ENCODE results near the gene ZFAND2A.
"Not testable (repeated sequence)": the region's sequence is repeated elsewhere in the genome, so short reads cannot be mapped to it uniquely, and the experiment has no call there.

Gene ZFAND2A

DNA sequence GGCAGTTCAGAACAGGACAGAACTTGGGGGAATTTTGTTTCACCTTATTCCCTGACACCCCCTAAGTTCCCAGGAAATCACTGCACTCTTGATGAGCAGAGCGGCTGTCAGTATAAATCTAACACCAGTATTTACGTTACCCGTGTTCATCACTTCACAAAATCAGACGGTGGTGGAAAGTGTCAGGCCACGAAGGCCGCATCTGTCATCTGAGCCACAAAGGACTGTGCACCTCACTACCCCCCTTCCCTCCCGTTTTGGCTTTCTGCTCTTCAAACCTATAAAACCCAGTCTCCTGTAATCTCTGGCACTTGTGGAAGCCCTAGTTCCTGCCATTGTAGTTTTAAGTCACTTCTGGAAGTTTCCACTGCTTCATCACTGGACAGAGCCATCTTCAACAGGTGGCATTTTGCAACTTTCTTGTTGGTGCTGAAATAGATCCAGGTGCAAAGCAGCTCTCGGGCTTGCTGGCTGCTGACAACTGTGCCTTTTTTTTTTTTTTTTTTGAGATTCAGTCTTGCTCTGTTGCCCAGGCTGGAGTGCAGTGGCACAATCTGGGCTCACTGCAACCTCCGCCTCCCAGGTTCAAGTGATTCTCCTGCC is 9.5 kb downstream of the ZFAND2A start:
- DNase-seq = no peak

DNA sequence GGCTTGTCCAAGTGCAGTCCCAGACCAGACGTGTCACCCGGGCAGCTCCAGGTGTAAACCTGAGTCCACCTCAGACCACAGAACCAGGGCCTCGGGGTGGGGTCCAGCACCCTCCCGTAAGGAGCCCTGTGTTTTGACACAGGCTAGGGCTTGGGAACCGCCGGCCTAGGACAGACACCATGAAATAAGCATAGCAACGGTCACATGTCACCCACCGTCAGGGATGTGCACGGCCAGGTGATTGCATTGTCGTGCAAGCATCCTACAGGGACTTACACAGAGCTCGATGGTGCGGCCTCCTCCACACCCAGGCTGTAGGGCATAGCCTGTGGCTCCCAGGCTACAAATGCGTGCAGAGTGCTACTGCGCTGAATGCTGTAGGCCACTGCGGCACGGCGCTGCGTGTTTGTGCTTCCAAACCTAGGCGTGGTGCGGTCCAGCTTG is 10.6 kb downstream of the ZFAND2A start:
- no peak for DNase-seq

DNA sequence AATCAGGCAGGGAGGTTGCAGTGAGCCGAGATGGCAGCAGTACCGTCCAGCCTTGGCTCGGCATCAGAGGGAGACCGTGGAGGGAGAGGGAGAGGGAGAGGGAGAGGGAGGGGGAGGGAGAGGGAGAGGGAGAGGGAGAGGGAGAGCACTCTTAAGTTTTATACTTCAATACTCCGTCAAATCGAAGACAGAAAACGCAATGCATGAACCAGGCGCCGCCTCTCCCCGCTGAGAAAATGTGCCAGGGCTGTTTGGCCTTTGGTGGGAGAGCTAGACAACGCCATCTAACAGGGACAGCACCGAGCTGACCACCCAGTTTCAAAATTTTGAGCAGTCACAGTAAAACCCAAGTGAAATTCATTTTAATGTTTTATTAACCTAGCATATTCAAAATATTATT is 12.1 kb downstream of the ZFAND2A start:
- DNase-seq = not testable (repeated sequence)

DNA sequence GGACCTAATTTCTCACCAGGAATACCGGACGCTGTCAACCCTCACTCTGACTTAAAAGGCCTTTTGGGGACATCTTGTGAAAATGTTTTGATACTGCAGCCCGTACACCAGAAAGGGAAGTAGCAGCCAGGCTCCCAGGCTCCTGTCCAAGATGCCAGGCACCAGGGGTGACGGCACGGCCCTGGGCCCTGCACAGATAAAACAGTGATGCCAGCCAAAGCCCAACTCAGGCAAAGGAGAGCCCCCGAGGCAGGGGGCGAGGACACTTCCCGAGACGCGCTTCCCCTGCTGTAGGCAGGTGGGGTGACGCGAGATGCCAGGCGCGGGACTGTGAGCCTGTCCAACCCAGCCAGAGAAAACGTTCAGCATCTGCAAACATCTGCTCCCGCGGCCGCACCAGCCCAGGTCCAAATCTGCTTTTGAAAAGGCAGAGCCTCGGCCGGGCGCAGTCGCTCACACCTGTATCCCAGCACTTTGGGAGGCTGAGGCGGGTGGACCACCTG is 15.7 kb downstream of the ZFAND2A start:
- peak; percentile 9 for DNase-seq

DNA sequence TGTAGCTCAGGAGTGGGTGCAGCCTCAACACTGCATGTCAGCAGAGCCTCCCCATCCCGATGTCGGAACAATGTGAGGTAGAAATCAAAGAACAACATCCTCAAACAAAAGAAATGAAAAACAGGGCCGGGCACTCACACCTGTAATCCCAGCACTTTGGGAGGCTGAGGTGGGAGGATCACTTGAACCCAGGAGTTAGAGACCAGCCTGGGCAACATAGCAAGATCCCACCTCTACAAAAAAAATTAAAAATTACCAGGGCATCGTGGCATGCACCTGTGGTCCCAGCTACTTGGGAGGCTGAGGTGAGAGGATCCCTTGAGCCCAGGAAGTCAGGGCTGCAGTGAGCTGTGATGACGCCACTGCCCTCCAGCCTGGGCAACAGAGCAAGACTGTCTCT is 17.0 kb downstream of the ZFAND2A start:
- not testable (repeated sequence) for DNase-seq

DNA sequence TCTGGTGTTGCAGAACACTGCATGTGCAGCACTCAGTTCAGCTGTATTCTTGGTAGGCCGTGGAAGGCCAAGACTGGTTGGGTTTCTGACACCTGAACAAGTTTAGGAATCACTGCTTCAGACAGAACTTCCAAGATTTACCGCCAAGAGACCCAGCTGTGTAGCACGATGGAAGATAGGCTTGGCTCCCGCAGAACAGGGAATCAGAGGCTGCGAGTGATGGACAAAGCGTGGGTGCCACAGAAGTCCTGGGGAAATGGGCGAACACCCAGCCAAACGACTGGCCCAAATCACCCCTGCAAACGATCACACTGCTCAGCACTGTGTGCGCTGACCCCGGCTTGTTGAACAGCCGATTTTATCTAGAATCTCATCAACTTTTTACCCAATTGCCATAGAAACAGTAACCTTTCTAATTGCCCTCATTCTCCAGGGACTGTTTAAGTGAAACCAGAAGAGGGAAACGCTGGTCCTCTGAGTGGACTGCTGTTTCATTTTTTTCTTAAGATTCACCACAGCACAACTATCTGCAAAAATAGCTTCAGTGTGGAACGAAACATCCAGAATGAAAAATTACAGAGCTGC is 17.9 kb downstream of the ZFAND2A start:
- peak; percentile 14 for DNase-seq

DNA sequence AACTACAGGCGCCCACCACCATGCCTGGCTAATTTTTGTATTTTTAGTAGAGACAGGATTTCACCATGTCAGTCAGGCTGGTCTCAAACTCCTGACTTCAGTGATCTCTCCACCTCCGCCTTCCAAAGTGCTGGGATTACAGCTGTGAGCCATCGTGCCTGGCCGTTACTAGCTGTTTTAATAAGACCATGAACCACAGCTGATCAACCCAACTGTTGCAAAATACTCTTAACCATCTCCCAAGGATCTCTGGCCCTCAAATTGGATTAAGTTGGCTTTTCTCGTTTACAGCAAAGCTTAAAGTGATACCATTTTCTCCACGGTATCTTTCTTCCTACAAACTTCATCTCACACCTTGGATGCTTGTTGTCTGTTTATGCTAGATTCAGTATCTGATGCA is 18.3 kb downstream of the ZFAND2A start:
- no peak for DNase-seq

DNA sequence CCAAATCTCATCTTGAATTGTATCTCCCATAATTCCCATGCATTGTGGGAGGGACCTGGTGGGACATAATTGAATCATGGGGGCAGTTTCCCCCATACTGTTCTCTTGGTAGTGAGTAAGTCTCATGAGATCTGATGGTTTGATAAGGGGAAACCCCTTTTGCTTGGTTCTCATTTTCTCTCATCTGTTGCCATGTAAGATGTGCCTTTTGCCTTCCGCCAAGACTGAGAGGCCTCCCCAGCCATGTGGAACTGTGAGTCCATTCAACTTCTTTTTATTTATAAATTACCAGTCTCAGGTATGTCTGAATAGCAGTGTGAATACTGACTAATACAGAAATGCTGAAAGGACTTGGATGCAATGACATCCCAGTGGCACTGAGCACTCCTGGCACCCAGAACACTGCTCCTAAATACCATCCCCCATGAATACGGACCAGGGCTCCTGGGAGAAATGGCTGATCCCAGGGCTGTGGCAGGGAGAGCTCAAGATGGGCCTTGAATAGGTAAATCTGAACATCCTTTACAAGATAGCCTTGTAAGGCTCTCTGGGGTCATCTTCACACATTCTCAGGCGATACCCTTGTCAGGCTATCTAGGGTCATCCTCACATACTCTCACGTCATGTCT is 19.4 kb downstream of the ZFAND2A start:
- DNase-seq = no peak

DNA sequence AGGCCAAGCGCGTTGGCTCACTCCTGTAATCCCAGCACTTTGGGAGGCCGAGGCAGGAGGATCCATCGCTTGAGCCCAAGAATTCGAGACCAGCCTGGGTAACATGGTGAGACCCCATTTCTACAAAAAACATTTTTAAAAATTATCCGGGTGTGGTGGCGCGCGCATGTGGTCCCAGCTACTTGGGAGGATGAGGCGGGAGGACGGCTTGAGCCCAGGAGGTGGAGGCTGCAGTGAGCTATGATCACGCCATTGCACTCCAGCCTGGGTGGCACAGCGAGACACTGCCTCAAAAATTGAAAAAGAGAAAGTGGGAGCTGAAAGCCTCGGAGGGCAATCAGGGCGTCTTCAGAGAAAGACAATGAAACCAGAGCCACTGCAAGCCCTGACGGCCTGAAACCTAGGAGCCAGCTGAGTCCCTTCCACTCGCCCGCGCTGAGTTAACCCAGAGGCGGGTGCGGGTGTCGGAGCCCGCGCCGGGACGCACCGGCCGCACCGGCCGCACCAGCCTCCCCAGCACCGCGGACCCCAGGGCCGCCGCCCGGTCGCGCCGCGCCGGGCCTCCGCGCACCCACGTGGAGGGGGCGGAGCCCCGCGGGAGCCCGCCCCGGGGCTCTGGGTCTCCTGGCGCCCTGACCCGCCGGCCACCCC is 22.4 kb downstream of the ZFAND2A start:
- DNase-seq = no peak

DNA sequence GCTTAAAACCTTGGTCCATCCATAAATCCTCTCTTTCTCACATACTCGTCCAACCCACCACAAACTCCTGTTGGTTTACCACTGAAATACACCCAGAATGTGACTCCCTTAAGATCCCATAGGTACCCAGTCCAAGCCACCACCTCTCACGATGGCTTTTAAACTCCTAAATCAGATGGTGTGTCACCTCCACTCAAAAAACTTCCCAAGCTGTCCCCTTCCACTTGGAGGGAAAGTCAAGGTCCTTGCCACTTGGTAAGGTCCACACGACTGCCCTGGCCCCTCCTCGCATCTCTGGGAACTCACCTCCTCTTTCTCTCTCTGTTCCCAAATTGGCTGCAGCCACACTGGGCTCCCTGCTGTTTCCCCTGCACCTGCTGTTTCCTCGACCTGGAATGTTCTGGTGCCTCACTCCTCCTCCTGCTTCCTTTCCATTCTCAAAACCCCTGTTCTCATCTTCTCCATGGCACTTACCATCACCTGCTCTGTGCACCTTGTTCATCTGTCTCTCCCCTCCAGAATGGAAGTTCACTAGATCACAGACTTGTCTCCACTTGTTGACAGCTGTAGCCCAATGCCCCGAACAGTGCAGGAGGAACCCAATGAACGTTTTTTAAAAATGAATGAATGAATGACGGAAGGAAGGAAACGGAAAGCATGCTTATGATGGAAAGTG is 23.0 kb downstream of the ZFAND2A start:
- DNase-seq = no peak

DNA sequence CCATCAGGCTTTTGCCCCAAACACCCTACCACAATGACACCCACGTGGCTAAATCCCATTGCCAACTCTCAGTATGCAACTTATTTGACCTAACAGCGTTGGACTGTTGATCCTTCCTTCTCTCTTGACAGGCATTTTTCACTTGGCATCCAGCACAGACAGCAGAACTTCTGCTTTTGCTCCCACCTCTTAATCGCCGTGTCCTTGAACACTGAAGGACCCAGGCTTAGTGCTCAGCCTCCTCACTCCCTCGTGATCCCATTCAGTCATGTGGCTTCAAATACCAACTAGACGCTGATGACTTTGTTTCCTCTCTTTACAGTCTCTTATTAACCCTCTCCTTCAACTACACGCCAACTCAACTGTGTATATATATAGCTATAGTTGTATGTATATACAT is 25.0 kb downstream of the ZFAND2A start:
- no peak for DNase-seq

DNA sequence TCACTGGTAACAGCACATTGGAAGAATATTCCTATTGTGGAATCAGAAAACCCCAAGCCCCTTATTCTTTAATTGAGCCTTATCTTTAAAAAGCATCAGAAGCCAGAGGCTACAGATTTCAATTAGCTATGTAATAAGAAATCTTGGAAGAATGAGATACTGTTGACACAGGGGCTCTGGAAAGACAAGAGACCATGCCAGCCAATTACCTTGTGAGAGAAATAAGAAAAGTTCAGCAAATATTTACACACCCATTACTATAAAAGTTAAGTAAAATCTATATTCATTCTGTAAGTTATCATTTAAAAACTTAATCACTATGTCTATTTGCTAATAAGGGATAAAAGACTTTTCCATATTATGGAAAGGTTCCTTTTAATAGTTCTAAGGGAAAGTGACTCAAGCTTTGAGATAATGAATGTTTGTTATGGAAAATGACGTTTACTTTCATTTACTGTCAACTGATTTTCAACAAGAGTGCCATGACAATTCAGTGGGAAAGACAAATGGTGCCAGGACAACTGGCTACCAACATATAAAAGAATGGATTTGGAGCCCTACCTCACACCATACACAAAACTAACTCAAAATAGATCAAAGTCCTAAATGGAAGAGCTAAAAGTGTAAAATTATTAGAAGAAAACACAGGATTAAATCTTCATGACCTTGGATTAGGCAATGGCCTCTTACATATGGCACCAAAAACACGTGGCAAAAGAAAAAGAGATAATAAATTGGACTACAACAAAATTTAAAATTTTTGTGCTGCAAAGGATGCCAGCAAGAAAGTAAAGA is 28.3 kb downstream of the ZFAND2A start:
- no peak for DNase-seq

DNA sequence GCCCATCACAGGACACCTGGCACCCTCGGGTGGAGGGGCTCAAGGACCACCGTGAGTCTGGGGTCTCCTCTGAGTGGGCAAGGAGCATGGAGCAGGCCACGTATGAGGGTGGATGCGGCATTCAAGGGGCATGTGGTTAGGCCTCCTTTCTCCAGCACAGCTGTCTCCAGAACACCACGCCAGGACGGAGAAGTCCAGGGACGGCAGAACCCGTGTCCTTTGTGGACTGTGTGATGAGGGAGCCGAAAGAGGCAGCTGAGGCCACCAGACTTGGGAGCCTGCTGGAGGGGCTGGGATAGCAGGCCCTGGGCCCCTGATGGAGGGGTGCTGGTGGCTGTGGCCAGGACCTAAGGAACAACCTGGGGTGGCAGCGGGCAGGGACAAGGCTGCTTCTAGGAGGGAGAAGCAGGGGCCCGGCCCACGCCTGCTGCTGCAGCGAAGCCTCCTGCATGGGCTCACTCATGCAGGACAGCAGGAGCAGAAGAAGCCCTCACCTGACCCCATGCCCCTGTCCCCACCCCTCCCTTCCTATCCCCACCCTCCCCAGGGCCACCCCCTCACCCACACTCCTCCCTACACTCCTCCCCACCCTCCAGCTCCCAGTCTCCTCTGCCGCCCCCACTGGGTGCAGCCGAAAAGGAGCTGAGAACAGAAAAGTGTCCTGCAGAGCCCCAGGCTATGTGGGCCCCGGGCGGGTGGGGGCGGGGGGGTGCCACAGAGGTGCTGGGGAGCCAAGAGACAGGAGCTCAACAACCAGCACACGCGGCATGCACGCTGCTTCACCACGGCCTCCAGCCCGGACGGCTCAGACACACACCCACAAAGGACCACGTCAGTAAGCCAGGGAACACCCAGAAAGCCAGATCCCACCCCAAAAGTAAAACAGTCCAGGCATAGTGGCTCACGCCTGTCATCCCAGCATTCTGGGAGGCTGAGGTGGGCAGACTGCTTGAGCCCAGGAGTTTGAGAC is 29.7 kb downstream of the ZFAND2A start:
- DNase-seq = no peak

DNA sequence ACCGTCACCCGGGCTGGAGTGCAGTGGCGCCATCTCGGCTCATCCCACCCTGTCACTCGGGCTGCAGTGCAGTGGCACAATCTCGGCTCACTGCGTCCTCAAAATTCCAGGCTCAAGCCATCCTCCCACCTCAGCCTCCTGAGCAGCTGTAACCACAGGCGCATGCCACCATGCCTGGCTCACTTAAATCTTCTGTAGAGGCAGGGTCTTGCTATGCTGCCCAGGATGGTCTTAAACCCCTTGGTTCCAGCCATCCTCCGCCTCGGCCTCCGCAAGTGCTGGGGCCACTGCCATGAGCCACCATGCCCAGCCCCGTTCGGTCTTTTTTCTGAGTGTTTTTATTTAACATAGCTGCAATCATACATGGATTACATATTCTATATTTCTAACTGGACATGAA is 30.6 kb downstream of the ZFAND2A start:
- no peak for DNase-seq

DNA sequence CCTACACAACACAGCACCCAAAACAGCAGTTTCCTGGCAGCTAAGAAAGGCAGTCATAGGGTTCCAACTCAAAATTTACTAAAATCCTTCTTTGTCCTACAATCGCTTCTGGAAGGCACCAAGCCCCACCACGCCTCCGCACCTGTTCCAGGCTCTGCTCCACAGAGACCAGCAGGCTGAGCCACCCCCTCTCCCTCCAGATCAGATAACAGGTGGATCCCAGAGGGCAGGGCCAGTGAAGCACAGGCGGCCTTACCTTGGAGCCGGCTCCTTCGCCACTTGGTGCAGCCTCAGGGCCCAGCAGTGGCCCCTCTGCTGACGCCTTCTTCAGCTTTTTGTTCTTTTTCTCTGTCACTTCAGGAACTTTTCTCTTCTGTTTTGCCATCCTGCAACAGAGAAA is 33.0 kb downstream of the ZFAND2A start:
- DNase-seq = no peak

DNA sequence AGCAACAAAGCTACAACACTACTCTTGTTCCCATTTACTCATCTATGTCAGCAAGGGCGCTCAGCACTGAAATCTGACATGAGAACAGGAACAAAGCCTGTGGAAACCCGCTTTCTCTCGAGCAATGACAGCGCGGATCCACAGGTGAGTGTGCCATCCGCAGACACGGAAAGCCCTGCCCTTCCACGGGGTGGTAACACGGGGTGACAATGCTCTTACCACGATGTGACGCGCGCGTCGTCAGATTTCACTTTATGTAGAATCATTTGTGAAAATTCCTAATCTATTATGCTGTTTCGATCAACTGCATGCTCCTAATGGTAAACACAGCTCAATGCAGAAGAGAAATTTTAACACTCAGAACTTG is 34.4 kb downstream of the ZFAND2A start:
- DNase-seq = no peak

DNA sequence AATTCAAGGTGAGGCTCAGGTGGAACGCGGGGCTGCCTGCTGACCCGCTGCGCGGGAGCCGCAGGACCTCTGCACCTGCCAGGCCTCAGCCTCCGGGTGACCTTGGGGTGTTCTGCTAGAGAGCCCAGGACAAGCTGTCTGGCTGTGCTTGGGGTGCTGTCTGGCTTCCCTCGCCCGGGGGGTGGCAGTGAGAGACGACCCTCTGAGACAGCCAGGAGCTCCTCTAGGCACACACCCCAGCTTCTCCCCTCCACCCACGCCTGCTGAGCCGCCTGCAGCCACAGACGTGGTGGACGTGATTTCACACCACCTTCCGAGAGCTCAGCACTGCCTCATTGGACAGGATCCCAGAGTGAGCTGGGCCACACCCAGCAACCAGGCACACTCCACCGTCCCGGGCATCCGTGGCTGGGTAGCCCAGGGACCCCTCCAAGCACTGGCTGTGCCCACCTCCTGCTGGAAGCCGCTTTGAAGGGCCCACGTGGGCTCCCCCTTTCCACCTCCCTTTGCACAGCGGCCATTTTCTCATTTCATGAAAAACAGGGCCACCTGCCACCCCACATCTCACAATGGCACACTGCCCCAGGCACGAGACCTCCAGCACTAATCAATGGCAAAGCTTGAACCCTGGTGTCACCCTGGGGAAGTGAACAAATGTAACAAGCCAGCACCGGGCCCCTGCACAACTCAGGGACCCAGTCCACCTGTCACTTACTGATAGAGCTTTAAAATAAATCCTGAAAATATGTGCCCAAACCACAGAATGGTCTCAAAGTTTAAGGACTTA is 35.0 kb downstream of the ZFAND2A start:
- no peak for DNase-seq

DNA sequence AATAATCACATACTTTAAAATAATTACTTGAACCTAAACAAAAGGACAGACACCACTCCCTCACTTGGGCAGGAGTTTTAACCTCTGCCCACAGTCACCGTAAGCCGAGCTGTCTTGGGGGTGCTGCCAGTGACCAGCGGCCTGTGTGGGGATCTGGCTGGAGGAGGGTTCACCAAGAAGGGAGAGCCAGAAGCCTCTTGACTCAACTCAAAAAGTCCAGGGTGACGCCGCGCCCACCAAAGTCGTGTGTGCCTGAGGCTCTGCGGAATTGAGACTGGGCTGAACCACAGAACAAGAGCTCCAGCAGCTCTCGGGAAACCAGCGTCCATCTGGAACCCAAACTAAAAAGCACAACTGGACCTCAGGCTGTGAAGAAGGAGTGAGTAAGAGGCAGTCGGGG is 35.8 kb downstream of the ZFAND2A start:
- DNase-seq = no peak

DNA sequence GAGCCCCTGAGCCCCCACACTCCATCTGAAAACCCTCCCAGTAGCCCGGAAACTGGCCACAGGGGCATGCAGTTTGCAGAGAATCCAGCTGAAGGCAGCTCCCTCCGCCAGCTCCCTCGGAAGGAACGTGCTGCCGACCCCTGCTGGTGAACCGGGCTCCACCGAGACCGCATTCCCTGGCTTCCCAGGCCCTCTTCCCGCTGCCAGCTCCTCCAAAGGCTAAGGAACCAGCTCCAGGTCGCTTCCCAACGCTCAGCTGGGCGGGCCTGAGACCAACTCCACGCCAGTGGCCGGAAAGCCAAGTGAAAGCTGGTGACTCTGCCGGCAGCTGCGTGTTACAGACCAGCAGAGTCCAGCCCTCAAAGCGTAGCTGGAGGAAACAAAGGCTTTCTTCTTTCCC is 36.3 kb downstream of the ZFAND2A start:
- peak; percentile 62 for DNase-seq

DNA sequence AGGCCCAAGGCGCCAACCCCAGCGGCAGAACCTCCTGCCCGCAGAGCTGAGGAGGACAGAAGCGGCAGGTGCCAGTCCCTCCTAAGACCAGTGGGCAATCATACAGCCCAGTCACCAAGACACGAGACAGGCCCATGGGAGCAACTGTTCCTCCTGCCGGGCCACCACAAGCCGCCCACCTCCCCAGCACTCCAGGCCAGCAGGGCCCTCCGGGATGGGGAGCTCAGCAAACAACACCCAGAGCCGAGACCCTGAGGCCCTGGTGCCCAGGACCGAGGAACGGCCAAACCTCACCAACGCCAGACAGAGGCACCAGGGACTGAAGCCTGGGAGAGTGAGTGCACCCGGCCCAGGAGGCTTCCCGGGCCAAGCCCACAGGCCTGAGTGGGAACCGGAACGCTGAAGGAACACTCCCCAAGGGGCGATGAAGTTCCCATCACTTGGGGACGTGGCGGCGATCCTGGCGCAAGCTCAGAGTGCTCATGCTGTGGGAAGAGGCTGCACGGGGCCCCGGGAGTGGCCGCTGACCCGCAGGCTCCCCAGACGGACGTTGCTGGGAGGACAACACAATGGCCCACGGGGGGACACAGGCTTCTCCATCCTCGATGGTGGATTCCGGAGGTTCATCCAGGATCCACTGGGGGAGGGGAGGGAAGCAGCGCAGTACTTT is 37.0 kb downstream of the ZFAND2A start:
- no peak for DNase-seq

All from fibroblast of skin of abdomen (primary cell).